SK-N-SH treated with all-trans-retinoic acid at 6 μM for 48 hours (cell line): ENCODE measurements around the gene RND3.

Experiments used
- CREB5 ChIP-seq: fragments of 250-450 bp; sonication (Bioruptor Pico); IDR thresholded peaks from 2 replicates; pipeline ENCODE4 v1.5.1; 2020; ENCODE audit warnings: low read depth, mild to moderate bottlenecking, moderate library complexity
- POU6F1 ChIP-seq: fragments of 250-450 bp; sonication (Bioruptor Pico); IDR thresholded peaks from 2 replicates; pipeline ENCODE4 v1.8.0; 2021; ENCODE audit warnings: low read depth, mild to moderate bottlenecking, moderate library complexity, borderline replicate concordance
- ZNF70 ChIP-seq: fragments of 450-650 bp; formaldehyde crosslinking; IDR thresholded peaks from 2 replicates; pipeline ENCODE4 v1.5.0; 2020; ENCODE audit warnings: mild to moderate bottlenecking, moderate library complexity

- TF ChIP-seq POU6F1 (CRISPR knock-in tag) (no peak), CREB5 (CRISPR knock-in tag) (no peak), ZNF70 (CRISPR knock-in tag) (no peak)
Observed at GRCh38 chr2:150464986-150465385, 22.5 kb downstream of the RND3 start.
